DMS114 treated with DMSO at 0.1 percent for 48 hours (cell line): ENCODE measurements around the gene TBC1D8.

ENCODE experiments used
- DNase-seq: peaks from one replicate; lab custom pipeline; 2025; ENCODE audit not compliant: unreplicated experiment; lab: John Stamatoyannopoulos, UW

The TBC1D8 gene

GRCh38 chr2:100962366-100963025, 188.7 kb downstream of the TBC1D8 start:
- DNase-seq: no peak

- DNase-seq: no peak
Measured at GRCh38 chr2:100960688-100961087, 190.5 kb downstream of the TBC1D8 start.

- no peak for DNase-seq
Measured at GRCh38 chr2:100959225-100959880, 191.8 kb downstream of the TBC1D8 start.

- DNase-seq: no peak
Measured at GRCh38 chr2:100957996-100958653, 193.1 kb downstream of the TBC1D8 start.
